GM12801 (cell line): Measurements from ENCODE around the gene POP7.

Experiments
- CTCF ChIP-seq: IDR thresholded peaks from one replicate; pipeline ENCODE4 v1.5.1; 2011; ENCODE audit warnings: control low read depth; ENCODE audit not compliant: insufficient read length; ENCODE audit errors: extremely low read depth

POP7 gene

GRCh38 chr7:100677308-100678267 lies 28.3 kb upstream of the POP7 start:
- TF ChIP-seq CTCF = no peak

GRCh38 chr7:100678291-100678984 lies 27.5 kb upstream of the POP7 start:
- no peak for TF ChIP-seq CTCF

- TF ChIP-seq CTCF = no peak
These were observed 26.6 kb upstream of the POP7 start for GRCh38 chr7:100679129-100679926.

- no peak for TF ChIP-seq CTCF
These were observed 25.9 kb upstream of the POP7 start for GRCh38 chr7:100679927-100680575.

- TF ChIP-seq CTCF = no peak
These were observed 25.2 kb upstream of the POP7 start for GRCh38 chr7:100680576-100681271.

GRCh38 chr7:100681491-100682227 lies 24.3 kb upstream of the POP7 start:
- TF ChIP-seq CTCF = no peak
